SK-N-MC (cell line): ENCODE measurements around the gene KCNK1.
"Not testable (repeated sequence)": the region's sequence is repeated elsewhere in the genome, so short reads cannot be mapped to it uniquely, and the experiment has no call there.

ENCODE experiments used
- EZH2 ChIP-seq: fragments of 200-600 bp; sonication (generic); IDR thresholded peaks from one replicate; pipeline ENCODE4 v1.6.1; 2017; ENCODE audit warnings: antibody characterized with exemption
- FOXP2 ChIP-seq: optimal IDR thresholded peaks from 2 replicates; pipeline ENCODE3; 2011; ENCODE audit warnings: mild to moderate bottlenecking, moderate library complexity; ENCODE audit not compliant: insufficient read depth; ENCODE audit errors: extremely low read length, control extremely low read depth
- POLR2AphosphoS5 ChIP-seq: IDR thresholded peaks from 2 replicates; pipeline ENCODE4 v1.6.1; 2012; ENCODE audit warnings: mild to moderate bottlenecking, low read depth, low read length, borderline replicate concordance

- TF ChIP-seq EZH2, POLR2AphosphoS5, FOXP2: not testable (repeated sequence)
Observed at GRCh38 chr1:233686653-233687052, 72.7 kb downstream of the KCNK1 start.
